Mammary microvascular endothelial cell (primary cell): ENCODE results near the gene ZNF705A. TPM values are rescaled to one million over a fixed set of nuclear protein-coding genes. Genes with fewer than 3 reads are reported as not detected.

Experiments
- total RNA-seq: library from RNA; depleted of rRNA; stranded (reverse); fragments of >200 nt; gene quantifications from 2 replicates; pipeline ENCODE4 v1.2.3, GENCODE V29; 2015

ZNF705A gene
- total RNA-seq = 0.20 and 0.34 TPM in 2 replicates

GRCh38 chr12:8156845-8157244, at the start of gene ZNF705A:
Gene ZNF705A (plus strand): TSS chr12:8157015. CDS start chr12:8172626, 15,611 bp downstream.

DNA sequence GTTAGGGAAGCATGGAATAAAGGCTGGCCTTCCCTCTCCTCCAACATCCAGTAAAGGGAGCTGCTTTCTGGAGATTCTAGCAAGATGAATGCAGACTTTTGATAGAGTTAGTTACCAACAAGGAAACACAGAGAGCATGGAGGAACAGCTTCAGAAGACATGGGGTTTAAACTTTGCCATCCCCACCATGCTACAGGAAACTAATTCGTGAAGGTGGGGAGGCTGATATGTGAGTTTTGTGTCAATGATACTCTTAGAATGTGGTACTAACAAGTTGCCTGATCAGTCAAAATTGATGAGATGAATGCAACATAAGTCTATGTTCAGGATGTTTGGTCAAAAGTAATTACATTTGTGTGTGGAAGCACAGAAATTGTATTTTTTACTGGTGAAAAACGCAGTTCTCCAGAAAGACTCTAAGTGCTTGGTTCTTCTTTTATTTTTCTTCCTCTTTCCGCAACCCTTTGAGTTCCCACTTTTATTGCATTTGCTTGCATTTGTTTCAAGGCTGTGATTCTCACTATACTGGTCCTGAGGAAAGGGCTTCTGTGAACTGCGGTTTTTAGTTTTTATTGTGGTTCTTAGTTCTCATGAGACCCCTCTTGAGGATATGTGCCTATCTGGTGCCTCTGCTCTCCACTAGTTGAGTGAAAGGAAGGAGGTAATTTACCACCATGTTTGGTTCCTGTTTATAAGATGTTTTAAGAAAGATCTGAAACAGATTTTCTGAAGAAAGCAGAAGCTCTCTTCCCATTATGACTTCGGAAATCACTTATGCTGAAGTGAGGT, 33.5 kb upstream of the ZNF705A start, which contains the start of gene CLEC4A:
Gene CLEC4A, plus strand, starts transcription at position 494 of the 789 bp plus-strand sequence. Its CDS starts 262 bp downstream, at position 756.

GRCh38 chr12:8226992-8227731, 70.3 kb downstream of the ZNF705A start, which contains the start of gene FAM90A1:
Gene FAM90A1 (minus strand): TSS chr12:8227618. CDS start chr12:8224832, 2,786 bp downstream.

Other genes with a start within 250 kb of the ZNF705A start
- gene SLC2A3, start 220.8 kb upstream of the ZNF705A start, total RNA-seq = 13.1 and 13.2 TPM in 2 replicates
- 5.7 and 7.6 TPM in 2 replicates for gene FOXJ2, start 124.3 kb upstream of the ZNF705A start, total RNA-seq
- 0.20 and 0.30 TPM in 2 replicates for gene C3AR1, start 90.7 kb upstream of the ZNF705A start, total RNA-seq
- gene NECAP1, start 74.7 kb upstream of the ZNF705A start, total RNA-seq = 26.2 and 40.8 TPM in 2 replicates
- gene CLEC4A, start 33.4 kb upstream of the ZNF705A start, total RNA-seq = 0.25 TPM in 1 of 2 replicates, not detected in the other
- gene FAM90A1, start 70.6 kb downstream of the ZNF705A start, total RNA-seq = 0.10 TPM in 1 of 2 replicates, not detected in the other